Stimulated activated CD4-positive, alpha-beta T cell treated with anti-CD3 and anti-CD28 coated beads, Interleukin-4, amount 100 ng/mL, for 24 hours (primary cell): Measurements from ENCODE around the gene SLC7A5.
A peak's percentile ranks its signal among the peaks of the same experiment; 100 is the strongest.
"Not testable (repeated sequence)": the region's sequence is repeated elsewhere in the genome, so short reads cannot be mapped to it uniquely, and the experiment has no call there.

Experiments
- DNase-seq: peaks from one replicate; pipeline ENCODE4 v3.0.0-alpha.2; 2020

Gene SLC7A5

DNA sequence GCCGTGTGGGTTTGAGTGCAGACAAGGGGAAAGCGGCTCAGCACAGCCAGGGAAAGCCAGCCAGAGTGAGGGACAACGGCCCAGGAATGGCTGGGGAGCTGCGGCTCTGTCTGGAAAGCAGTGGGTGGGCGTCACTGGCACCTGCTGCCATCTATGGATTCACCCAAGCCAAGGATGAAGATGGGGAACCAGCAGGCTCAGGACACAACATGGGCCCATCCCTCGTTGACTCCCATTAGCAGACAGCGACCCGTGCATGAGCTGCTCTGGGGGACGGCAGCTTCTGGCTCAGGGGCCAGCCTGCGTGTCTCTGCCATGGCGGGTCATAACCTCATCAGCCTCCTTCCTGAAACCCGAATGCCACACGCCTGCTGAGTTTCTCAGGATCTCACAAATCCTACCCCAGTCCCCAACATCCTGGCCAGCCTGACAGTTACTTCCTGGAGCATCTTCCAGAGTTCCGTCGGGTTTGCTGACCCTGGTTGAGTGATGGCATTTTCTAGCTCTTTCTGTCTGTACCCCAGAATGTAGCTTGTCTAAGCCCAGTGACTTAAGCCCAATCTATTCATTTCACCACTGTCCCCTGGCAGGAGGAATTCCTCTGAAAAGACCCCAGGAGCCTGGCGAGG is 50.7 kb downstream of the SLC7A5 start:
- DNase-seq: no peak

DNA sequence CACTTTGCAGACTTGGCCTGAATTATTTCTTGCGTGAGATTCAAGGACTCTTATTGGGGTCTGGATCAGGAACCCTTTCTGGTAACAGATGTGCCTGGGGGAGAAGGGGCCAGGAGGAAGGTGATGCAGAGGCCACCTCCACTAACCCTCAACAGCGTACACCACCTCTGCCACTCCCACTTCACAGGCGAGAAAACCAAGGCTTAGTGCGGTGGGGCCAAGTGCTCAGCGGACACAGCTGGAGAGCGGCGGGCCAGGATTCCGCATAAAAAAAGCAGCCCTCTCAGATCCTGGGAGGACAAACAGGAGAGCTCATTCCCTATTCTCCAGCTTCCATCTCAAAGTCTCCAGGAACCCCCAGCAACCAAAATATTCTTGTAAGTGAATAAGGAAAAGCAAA is 51.4 kb downstream of the SLC7A5 start:
- DNase-seq: no peak

DNA sequence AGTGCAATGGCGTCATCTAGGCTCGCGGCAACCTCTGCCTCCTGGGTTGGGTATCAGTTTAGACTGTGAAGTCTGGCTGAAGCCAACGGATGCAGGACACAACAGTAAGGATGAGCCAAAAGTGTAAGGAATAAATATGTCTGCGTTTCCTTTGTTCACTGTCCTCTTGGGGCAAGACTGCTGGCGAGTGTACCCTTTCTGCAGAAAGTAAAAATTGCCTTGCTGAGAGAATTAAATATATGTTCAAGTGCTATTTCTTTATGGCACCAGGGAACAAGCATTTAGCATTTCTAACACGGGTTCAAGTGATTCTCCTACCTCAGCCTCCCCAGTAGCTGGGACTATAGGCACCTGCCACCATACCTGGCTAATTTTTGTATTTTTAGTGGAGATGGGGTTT is 51.9 kb downstream of the SLC7A5 start:
- DNase-seq: not testable (repeated sequence)

DNA sequence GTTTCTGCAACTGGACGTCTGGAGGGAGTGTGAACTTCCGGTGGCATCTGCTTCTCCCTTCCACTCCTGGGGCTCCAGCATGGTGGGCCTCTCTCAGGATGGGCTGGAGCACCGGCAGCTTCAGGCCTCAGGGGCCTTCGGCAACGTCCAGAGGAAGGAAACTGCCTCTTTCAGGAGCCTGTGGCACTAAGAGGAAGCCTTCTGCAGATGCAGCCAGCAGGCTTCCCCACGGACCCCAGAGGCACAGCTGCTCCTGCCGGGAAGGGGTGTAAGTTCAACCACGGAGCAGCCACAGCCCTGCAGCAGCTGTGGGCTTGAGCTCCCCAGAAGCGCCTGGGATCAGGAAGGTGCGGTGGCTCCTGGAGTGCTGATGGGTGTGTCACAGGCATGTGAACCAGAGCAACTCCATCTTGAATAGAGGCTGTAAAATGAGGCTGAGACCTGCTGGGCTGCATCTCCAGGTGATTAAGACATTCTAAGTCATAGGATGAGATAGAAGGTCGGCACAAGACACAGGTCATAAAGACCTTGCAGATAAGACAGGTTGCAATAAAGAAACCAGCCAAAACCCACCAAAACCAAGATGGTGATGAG is 52.7 kb downstream of the SLC7A5 start:
- DNase-seq: no peak

DNA sequence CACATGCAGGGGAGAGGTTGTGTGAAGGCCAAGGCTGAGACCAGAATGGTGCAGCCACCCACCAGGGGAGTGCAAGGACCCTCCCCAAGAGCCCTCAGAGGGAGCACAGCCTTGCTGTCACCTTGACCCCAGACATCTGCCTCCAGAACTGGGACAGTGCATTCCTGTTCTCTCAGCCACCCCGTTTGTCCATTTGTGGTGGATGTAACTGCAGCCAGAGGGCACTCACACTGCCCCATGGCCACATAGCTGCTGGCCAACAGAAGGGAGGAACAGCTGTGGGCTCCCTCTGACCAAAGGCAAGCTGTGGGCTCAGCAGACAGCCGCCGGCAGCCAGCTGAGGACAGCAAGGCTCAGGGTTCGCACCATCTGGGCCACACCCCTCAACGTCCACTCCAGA is 53.7 kb downstream of the SLC7A5 start:
- DNase-seq: no peak

DNA sequence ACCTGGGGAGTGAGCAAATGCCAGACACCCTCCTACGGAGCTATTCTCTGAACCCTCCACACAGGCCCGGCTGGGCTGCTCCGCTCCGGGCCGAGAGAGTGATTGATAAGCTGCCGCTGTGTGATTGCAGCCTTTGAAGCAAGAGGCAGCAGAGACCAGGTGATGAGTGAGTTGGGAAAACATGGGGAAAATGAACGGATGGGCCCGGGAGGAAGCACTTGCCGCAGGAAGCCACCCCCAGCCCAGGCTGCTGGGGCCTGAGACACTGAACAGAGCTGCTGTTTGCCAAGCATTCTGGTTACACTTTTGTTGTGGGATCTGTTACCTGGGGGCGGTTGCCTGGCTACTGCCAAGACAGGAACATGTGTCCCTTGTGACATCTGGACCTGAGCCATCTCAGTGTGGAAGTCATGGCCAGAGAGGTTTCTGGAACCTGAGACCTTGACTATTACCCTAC is 57.1 kb downstream of the SLC7A5 start:
- no peak for DNase-seq

DNA sequence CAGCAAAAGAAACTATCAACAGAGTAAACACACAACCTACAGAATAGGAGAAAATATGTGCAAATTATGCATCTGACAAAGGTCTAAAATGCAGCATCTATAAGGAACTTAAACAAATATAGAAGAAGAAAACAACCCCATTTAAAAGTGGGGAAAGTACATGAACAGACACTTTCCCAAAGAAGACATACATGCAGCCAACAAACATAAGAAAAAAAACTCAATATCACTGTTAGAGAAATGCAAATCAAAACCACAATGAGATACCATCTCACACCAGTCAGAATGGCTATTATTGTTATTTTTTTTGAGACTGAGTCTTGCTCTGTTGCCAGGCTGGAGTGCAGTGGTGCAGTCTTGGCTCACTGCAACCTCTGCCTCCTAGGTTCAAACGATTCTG is 57.9 kb downstream of the SLC7A5 start:
- not testable (repeated sequence) for DNase-seq

DNA sequence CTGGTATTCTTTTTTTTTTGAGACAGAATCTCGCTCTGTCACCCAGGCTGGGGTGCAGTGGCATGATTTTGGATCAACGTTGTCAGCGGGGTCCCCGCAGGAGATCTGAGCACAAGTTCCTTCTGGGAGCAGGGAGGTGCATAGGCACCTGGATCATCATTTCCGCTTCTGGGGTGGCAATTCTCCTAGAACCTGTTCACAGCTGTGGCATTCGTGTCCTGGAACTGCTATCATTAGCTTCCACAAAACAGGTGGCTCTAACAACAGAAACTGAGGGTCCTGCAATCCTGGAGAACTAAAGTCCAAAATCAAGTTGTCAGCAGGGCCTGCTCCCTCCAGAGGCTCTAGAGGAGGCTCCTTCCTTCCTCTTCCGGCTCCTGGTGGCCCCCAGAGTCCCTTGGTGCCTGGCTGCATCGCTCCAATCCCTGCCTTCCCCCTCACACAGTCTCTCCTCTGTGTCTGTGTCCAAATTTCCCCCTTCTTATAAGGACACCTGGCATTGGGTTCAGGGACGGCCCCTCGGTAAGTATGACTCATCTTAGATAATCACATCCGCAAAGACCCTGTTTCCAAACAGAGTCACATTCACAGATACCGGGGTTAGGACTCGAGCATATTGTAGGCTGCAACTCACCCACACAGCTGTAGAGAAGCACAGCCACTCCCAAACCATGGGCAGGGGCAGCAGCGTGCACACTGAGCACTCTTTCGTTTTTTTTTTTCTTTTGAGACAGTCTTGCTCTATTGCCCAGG is 60.0 kb downstream of the SLC7A5 start:
- no peak for DNase-seq

DNA sequence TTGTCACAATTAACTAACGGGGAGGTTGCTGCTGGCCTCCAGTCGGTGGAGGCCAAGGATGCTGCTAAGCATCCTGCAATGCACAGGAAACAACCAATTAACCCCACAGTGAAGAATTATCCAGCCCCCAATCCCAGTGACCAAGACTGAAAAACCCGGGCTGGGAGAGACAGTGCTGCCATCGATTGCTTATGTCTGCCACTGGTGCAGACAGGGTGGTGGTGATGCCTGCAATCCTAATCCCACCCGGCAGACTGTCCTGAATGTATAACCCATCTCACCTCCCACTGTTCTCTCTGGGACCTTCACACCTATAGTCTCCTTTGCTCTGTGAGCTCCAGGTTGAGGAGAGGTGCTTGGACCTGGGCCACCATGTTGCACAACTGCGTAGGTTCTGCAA is 61.2 kb downstream of the SLC7A5 start:
- no peak for DNase-seq

DNA sequence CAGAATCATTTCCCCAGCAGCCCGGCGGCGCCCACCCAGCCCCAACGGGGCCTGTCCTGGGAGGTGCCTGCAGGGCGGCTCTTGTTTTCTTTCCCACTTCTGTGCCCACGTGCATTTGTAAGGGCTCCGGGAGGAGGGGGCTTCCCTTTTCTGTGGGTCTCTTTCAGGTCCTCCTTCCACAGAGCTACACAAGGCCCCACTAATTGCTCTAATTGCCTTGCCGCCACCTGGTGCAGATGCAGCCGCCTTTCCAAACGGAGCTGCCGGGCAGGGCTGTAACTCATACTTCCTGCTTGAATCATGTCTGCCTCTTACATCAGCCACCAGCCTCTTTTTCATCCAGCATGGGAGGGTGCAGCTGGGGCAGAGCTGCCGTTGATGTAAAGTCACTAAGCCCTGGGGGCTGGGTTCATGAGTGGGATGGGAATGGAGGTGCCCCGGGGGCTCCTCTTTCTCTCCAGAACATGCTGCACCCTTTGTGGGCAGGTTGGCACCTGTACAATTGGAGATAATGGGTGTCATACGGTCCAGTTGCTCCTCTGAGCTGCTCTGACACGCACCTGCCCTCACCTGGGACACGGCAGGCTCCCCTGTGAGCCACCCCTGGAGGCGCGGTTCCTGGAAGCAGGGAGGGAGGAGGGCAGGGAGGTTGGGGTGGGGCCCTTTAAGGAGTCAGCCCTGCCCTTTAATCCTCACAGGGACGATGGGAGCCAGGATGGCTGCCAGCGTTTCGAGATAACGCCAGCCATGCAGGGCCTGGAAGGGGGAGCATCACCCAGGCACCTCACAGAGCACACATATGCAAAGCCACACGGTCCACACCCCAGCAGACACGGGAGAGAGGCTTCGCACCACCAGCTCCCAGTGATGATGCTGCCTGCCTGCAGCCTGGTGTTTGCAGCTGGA is 62.4 kb downstream of the SLC7A5 start:
- DNase-seq: peak; percentile 64

DNA sequence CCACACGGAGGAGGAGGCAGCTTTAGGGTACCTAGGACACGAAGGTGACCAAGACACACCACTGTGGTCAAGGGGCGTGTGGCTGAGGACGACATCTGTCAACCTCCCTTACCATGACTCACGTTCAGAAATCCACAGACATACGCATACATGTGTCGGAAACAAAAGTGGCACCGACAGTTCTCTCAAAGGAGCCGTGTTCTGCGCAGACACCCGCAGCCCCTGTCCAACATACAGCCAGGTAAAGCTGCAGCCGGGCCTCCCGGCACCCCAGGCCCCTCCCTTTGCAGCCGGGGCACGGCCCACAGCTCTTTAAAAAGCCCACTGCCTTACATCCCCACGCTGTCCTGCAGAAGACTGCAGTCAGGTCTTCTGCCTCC is 63.1 kb downstream of the SLC7A5 start:
- DNase-seq: peak; percentile 35

DNA sequence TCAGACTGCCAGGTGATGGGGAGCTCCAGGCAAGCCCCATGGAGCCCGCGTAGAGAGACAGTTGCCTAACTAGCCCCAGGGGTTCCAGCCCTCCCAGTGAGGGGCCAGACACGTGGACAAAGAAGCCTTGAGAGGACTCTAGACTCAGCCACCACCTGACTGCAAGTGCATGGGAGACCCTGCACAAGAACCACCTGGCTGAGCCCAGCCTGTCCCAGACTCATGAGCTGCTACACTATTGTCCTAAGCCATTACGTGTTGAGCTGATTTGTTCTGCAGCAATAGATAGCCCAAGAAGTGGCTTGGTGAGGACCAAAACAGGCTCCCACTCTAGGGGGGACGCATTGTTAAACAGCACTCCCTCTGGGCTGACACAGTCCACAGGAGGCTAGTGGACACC is 65.9 kb downstream of the SLC7A5 start:
- no peak for DNase-seq

DNA sequence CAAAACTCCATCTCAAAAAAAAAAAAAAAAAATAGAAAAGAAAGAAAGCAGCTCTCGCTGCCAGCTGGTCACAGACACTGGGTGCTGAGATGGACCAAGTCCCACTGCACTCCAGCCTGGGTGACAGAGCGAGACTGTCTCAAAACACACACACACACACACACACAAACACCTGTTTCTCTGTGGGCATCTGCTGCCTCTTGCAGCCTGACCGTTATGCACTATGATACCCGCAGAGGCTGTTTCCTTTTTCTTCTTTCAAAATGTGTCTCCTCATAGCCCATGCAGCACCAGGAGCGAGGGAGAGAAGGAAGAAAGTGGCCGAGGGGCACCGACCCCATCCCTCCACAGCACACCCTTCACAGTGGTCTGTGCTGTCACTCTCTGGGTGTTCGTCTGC is 66.6 kb downstream of the SLC7A5 start:
- DNase-seq: no peak

DNA sequence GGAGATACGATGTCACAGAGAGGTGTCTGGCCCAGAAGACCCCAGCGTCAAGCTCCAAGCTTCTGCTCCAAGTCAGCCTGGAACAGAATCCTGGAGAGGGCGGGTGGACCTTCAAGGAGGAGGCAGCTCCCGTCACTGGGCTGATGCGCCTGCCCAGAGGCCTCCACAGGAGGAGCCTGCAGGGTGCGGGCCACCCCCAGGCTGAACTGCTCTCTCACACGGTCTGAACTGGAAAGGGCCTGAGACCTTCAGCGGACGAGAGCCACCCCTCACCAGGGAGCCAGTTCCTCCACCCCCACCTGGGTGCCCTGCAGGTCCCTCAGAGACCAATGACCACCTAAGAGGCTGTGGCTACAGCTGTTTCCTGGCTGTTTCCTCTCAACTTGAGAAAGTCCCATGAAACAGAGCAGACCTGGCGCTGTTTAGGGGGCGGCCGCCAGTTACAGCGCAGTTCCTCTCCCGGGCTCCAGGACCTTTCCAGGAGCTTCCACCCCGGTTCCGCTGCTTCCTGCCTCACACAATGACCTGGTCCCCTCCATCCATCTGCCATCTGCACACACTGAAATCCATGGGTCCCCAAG is 67.5 kb downstream of the SLC7A5 start:
- DNase-seq: no peak

DNA sequence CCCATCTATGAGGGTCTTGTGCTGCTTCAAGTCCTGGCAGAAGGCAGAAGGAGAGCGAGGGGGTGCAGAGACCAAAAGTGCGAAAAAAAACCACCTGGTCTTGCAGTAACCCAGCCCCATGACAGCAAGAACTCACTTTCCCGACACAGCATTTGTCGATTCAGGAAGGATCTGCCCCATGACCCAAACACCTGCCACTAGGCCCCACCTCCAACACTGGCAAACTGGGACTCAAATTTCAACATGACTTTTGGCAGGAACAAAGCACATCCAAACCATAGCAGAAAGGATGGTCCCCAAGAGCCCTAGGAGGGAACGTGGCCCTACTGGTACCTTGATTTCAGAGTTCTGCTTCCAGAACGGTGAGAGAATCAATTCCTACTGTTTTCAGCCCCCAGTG is 68.8 kb downstream of the SLC7A5 start:
- DNase-seq: no peak

DNA sequence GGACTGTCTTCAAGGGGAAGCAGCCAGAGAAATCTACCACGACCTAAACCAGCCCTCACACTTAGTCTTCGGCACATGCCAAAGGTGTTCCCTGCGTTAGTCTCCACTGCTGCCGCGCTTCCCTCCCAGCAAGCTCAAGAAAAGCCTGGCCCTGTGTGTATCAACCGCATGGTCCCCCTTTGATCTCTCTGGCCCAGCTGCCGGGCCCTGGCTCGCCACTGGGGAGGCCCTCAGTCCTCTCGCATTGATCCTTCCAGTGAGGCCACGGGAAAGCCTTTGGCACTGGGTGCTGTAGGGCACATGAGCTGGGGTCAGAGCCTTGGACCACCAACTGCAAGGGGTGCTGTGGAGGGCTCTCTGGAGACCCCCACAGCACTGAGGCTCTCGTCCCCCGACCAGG is 74.0 kb downstream of the SLC7A5 start:
- DNase-seq: no peak

DNA sequence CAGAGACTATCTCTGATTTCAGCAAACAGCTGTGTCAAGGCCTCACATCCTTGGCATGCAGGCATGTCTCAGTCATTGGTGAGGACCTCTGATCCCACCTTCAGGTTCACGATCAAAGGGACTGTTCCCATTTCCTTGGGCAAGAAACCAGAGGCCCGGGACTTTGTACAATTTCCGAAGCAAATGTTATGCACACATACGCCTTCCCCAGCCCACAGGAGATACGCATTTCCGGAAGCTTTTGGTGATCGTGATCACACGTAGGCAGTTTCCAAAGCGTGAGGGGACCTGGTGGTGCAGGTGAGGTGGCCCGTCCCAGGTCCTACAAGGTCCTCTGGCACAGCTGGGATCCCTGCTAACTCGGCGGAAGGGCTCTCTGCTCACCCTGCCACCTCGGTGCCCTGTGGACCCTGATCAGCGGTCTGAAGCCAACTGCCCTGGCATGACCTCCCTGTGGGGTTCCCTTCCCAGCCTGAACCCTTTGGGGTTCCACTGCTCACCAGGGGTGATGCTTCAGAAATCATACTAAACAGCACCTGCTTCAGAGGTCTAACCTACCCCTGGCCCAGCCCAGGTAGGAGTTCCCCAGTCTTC is 74.7 kb downstream of the SLC7A5 start:
- no peak for DNase-seq

DNA sequence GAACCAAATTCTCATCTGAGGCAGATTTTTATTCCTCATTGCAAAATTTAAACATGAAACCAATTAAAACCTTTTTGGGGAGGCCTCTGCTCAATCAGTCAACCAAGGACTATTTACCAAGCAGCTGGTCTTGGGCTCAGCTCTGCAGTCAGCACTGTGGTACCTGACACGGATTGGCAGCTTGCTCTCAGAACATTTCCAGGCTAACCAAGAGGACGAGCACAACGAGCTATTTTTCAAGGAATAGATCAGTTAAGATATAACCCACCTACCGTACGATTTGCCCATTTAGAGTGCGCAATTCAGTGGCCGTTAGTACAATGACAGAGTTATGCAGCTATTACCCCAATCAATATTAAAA is 77.1 kb downstream of the SLC7A5 start:
- no peak for DNase-seq

DNA sequence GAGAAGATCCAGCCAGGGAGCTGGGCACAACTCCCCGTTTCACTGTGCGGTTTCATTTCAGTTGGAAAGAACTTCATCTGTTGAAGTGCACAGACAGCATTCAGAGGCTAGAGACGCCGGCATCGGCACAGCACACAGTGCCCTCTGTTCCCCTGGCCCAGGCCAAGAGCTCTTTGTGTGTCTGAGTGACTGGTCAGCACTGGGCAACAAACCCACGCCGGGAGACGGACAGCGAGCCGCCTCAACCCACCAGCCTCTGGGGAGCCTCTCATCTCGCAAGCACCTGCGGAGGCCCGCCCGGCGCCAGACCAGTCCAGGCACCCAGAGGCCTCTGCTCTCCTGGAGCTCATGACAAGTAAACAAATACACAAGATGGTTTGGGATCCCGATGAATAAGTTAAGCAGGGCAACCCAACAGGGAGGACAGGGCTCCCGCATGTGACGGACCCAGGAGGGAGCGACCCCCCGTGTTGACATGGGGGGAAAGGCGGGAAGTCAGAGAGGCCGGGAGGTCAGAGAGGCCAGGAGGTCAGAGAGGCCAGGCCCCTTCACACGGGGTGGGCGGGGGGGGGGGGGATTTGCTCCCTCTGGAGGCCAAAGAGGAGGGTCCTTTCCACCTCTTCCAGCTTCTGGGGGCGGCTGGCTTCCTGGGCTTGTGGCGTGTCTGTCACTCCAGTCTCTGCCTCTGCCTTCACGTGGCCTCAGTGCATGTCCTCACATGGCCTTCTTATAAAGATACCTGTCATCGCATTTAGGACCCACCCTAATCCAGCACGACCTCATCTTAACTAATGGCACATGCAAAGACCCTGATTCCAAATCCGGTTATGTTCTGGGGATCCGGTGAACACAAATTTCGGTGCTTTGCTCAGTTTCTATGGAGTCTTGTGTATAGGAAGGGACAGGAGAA is 77.8 kb downstream of the SLC7A5 start:
- no peak for DNase-seq

DNA sequence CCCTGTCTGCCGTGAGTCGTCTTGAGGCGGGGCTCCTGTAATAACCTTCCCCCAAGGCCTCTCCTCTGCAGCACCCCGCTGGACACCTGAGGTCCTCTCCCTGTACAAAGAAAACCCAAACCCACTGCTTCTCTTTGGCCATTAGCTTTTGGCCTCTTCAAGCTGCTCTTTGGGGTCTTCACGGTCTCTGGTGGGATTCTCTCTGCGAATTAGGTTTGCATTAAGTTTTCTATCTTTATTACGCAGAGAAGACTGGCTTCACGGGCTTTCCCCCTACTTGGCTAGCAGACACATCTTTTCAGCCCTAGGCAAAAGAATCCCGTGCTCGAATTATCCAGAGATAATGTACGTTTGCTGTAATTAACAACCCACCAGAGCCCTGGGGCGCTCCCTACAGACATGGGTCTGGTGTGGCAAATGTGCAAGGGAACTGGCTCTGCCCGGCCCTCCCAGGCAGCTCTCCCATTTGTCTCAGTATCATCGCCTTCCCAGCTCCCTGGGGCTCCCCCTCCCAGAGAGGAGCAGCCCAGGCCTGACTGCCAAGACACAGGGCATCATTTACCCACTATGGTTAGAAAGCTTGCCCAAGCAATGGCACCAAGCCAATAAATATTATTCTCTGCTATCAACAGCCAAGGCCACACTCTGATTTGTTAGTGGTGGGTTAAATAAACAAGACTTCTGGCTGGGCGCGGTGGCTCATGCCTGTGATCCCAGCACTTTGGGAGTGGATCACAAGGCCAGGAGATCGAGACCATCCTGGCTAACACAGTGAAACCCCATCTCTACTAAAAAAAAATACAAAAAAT is 78.8 kb downstream of the SLC7A5 start:
- no peak for DNase-seq
